Left ventricle myocardium inferior (tissue), 1 donor: Measurements from ENCODE around the gene MUC7. TPM values are rescaled to one million over a fixed set of nuclear protein-coding genes. Genes with fewer than 3 reads are reported as not detected.
"Not testable (repeated sequence)": the region's sequence is repeated elsewhere in the genome, so short reads cannot be mapped to it uniquely, and the experiment has no call there.

Experiments used
- DNase-seq: peaks from one replicate; pipeline ENCODE4 v3.0.0-alpha.2; 2020
- H3K27ac ChIP-seq: fragments of 200-600 bp; replicated peaks from 2 replicates; pipeline ENCODE4 v1.8.0; 2021
- H3K27me3 ChIP-seq: fragments of 200-600 bp; 2 replicates; pipeline ENCODE4 v1.8.0; 2021; ENCODE audit warnings: low read depth
- H3K36me3 ChIP-seq: fragments of 200-600 bp; 2 replicates; pipeline ENCODE4 v1.8.0; 2021
- H3K4me1 ChIP-seq: fragments of 200-600 bp; 2 replicates; pipeline ENCODE4 v1.8.0; 2021
- H3K4me3 ChIP-seq: fragments of 200-600 bp; 2 replicates; pipeline ENCODE4 v1.8.0; 2021; ENCODE audit warnings: mild to moderate bottlenecking, moderate library complexity
- H3K9me3 ChIP-seq: fragments of 200-600 bp; replicated peaks from 2 replicates; pipeline ENCODE4 v1.8.0; 2021
- CTCF ChIP-seq: fragments of 200-600 bp; IDR thresholded peaks from 2 replicates; pipeline ENCODE4 v1.8.0; 2021; ENCODE audit warnings: antibody characterized with exemption, mild to moderate bottlenecking, borderline replicate concordance
- intact Hi-C: fragments of 100-400 bp; cut with micrococcal nuclease; formaldehyde crosslinking; loops from one replicate; pipeline ENCODE4 v1.11.0; 2022
- total RNA-seq: library from RNA; stranded (reverse); fragmentation: NEBNext Ultra II Directional; extraction: Animal tissue kit (Norgen Biotek cat#: 25700); gene quantifications from one replicate; pipeline ENCODE4 v1.2.1, GENCODE V29; 2021
- donor health status: DM: no; HTN: yes; CAD: no; lungs with severe emphysema.

MUC7 gene
- total RNA-seq, 1 donor from 2014 or later = not detected

- no peaks in the 10 kb centered on the region for H3K4me1 ChIP-seq
- no peak for DNase-seq
- H3K36me3 ChIP-seq = no peaks in the 10 kb centered on the region
- no peak overlapping the region for H3K4me3 ChIP-seq
- intact Hi-C loops = no loop called here
- no peak overlapping the region for H3K27ac ChIP-seq
- no peaks in the 10 kb centered on the region for H3K27me3 ChIP-seq
- H3K9me3 ChIP-seq = peaks cover 23% of the 10 kb centered on the region
- no peak for TF ChIP-seq CTCF
These were observed 22.8 kb upstream of the MUC7 start for GRCh38 chr4:70449220-70449619.

GRCh38 chr4:70452946-70453345, 19.1 kb upstream of the MUC7 start:
- Histone ChIP-seq H3K27ac (no peak overlapping the region), H3K4me3 (no peak overlapping the region), H3K9me3 (peaks cover 23% of the 10 kb centered on the region), H3K4me1 (no peaks in the 10 kb centered on the region), H3K36me3 (no peaks in the 10 kb centered on the region), H3K27me3 (no peaks in the 10 kb centered on the region)
- no peak for TF ChIP-seq CTCF
- DNase-seq = no peak
- intact Hi-C loops = no loop called here

GRCh38 chr4:70463335-70463734, 8.7 kb upstream of the MUC7 start:
- no peaks in the 10 kb centered on the region for H3K27me3 ChIP-seq
- TF ChIP-seq CTCF = no peak
- peaks cover 9% of the 10 kb centered on the region for H3K9me3 ChIP-seq
- no peak for DNase-seq
- H3K36me3 ChIP-seq = no peaks in the 10 kb centered on the region
- no peak overlapping the region for H3K27ac ChIP-seq
- H3K4me3 ChIP-seq = no peak overlapping the region
- intact Hi-C loops = no loop called here
- H3K4me1 ChIP-seq = no peaks in the 10 kb centered on the region

- no peaks in the 10 kb centered on the region for H3K27me3 ChIP-seq
- peaks cover 4% of the 10 kb centered on the region for H3K9me3 ChIP-seq
- TF ChIP-seq CTCF = no peak
- H3K27ac ChIP-seq = no peak overlapping the region
- DNase-seq = no peak
- no peak overlapping the region for H3K4me3 ChIP-seq
- H3K36me3 ChIP-seq = no peaks in the 10 kb centered on the region
- intact Hi-C loops = no loop called here
- no peaks in the 10 kb centered on the region for H3K4me1 ChIP-seq
These were observed 1.7 kb downstream of the MUC7 start for GRCh38 chr4:70473679-70474078.

GRCh38 chr4:70488748-70489147, 16.8 kb downstream of the MUC7 start:
- H3K27me3 ChIP-seq = no peaks in the 10 kb centered on the region
- no peak overlapping the region for H3K4me3 ChIP-seq
- no peaks in the 10 kb centered on the region for H3K36me3 ChIP-seq
- no peaks in the 10 kb centered on the region for H3K9me3 ChIP-seq
- H3K27ac ChIP-seq = no peak overlapping the region
- intact Hi-C loops = no loop called here
- TF ChIP-seq CTCF = no peak
- no peaks in the 10 kb centered on the region for H3K4me1 ChIP-seq
- no peak for DNase-seq

- Histone ChIP-seq H3K4me1 (no peaks in the 10 kb centered on the region), H3K27ac (no peak overlapping the region), H3K4me3 (no peak overlapping the region), H3K9me3 (no peaks in the 10 kb centered on the region), H3K36me3 (no peaks in the 10 kb centered on the region), H3K27me3 (peaks cover 6% of the 10 kb centered on the region)
- intact Hi-C loops = no loop called here
- TF ChIP-seq CTCF = no peak
- no peak for DNase-seq
These were observed 24.2 kb downstream of the MUC7 start for GRCh38 chr4:70496231-70496630.

GRCh38 chr4:70501838-70502237, 29.8 kb downstream of the MUC7 start:
- H3K9me3 ChIP-seq, intact Hi-C loops, H3K36me3 ChIP-seq, H3K4me3 ChIP-seq, H3K27ac ChIP-seq, H3K4me1 ChIP-seq, DNase-seq: not testable (repeated sequence)
- peaks cover 19% of the 10 kb centered on the region for H3K27me3 ChIP-seq
